ENCODE measurements around the gene IKZF3. TPM values are rescaled to one million over a fixed set of nuclear protein-coding genes. Genes with fewer than 3 reads are reported as not detected.
A peak's percentile ranks its signal among the peaks of the same experiment; 100 is the strongest.
"Not testable (repeated sequence)": the region's sequence is repeated elsewhere in the genome, so short reads cannot be mapped to it uniquely, and the experiment has no call there.

IKZF3 gene
- total and polyA plus RNA-seq, 2 donors from 2014 or later = 0.09 to 10.2 TPM

- TF ChIP-seq, protein P1, sequence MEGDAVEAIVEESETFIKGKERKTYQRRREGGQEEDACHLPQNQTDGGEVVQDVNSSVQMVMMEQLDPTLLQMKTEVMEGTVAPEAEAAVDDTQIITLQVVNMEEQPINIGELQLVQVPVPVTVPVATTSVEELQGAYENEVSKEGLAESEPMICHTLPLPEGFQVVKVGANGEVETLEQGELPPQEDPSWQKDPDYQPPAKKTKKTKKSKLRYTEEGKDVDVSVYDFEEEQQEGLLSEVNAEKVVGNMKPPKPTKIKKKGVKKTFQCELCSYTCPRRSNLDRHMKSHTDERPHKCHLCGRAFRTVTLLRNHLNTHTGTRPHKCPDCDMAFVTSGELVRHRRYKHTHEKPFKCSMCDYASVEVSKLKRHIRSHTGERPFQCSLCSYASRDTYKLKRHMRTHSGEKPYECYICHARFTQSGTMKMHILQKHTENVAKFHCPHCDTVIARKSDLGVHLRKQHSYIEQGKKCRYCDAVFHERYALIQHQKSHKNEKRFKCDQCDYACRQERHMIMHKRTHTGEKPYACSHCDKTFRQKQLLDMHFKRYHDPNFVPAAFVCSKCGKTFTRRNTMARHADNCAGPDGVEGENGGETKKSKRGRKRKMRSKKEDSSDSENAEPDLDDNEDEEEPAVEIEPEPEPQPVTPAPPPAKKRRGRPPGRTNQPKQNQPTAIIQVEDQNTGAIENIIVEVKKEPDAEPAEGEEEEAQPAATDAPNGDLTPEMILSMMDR (IDR thresholded peaks at IDR 0.05; ENCODE audit: borderline replicate concordance, extremely low read depth, insufficient read depth) = no peak
- H3K4me3 ChIP-seq (ENCODE audit: low read length in 3 of 3) = no peak overlapping the region
- H3K36me3 ChIP-seq (ENCODE audit: control insufficient read depth in 2 of 3, insufficient read depth in 3 of 3, low read length in 3 of 3) = no peaks in the 10 kb centered on the region
- H3K27me3 ChIP-seq (ENCODE audit: control insufficient read depth, insufficient read depth, low read length) = no peaks in the 10 kb centered on the region
- H3K27ac ChIP-seq (ENCODE audit: low read depth in 2 of 2, low read length in 2 of 2) = no peak overlapping the region
- peak; percentile 41 to 84 (median 78) for DNase-seq
- H3K4me1 ChIP-seq (ENCODE audit: control insufficient read depth in 2 of 3, insufficient read depth in 2 of 3, low read depth in 1 of 3, low read length in 3 of 3) = peaks cover 0 to 24% (median 21%) of the 10 kb centered on the region in 3 donors
- H3K9me3 ChIP-seq (ENCODE audit: control insufficient read depth in 2 of 3, insufficient read depth in 1 of 3, low read length in 3 of 3) = no peaks in the 10 kb centered on the region
- H3K9ac ChIP-seq (ENCODE audit: low read length in 3 of 3) = no peak overlapping the region
- intact Hi-C loops (cut with DNase I) = no loop called here
- FAIRE-seq = no peak
These were observed 112.5 kb downstream of the IKZF3 start for GRCh38 chr17:39751637-39752036.

DNA sequence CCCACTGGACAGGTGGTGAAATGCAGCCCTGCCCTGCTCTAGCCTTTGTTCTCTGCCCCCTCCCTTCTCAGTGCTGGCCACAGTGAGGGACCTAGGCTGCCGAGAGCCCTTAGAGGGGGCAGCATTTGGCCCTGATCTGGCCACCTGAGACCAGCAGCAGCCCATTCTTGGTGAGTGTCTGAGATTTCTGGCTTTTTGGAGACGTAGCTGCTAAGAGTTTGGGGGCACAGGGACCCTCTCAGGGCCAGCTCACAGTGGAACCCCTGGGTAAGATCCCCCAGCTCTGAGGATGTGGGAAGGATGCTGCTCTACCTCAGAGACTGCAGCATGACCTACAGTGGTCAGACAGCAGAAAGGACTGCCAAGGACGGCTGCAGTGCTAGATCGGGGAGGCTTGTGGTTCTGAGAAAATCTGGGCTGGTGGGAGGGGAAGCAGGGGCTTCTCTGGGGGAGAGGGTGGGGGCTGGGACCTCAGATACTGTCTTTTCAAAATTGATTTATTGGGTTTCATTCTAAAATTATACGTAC is 113.0 kb downstream of the IKZF3 start:
- Histone ChIP-seq H3K9me3 (ENCODE audit: control insufficient read depth in 2 of 3, insufficient read depth in 1 of 3, low read length in 3 of 3) (no peaks in the 10 kb centered on the region), H3K4me3 (ENCODE audit: low read length in 3 of 3) (no peak overlapping the region), H3K4me1 (ENCODE audit: control insufficient read depth in 2 of 3, insufficient read depth in 2 of 3, low read depth in 1 of 3, low read length in 3 of 3) (peaks cover 0 to 24% (median 21%) of the 10 kb centered on the region in 3 donors), H3K9ac (ENCODE audit: low read length in 3 of 3) (peak overlapping the region in 1 of 3 donors; percentile 26), H3K36me3 (ENCODE audit: control insufficient read depth in 2 of 3, insufficient read depth in 3 of 3, low read length in 3 of 3) (peaks cover 0 to 3% (median 0%) of the 10 kb centered on the region in 3 donors), H3K27ac (ENCODE audit: low read depth in 2 of 2, low read length in 2 of 2) (no peak overlapping the region), H3K27me3 (ENCODE audit: control insufficient read depth, insufficient read depth, low read length) (no peaks in the 10 kb centered on the region)
- FAIRE-seq = no peak
- TF ChIP-seq, protein P1 (IDR thresholded peaks at IDR 0.05; ENCODE audit: borderline replicate concordance, extremely low read depth, insufficient read depth) = no peak
- intact Hi-C loops (cut with DNase I) = no loop called here
- DNase-seq = peak in 1 of 5 donors; percentile 43

- peak in 3 of 5 donors; percentile 45 to 52 (median 51) for DNase-seq
- Histone ChIP-seq H3K4me1 (ENCODE audit: control insufficient read depth in 2 of 3, insufficient read depth in 2 of 3, low read depth in 1 of 3, low read length in 3 of 3) (peaks cover 0 to 24% (median 21%) of the 10 kb centered on the region in 3 donors), H3K36me3 (ENCODE audit: control insufficient read depth in 2 of 3, insufficient read depth in 3 of 3, low read length in 3 of 3) (peaks cover 0 to 8% (median 0%) of the 10 kb centered on the region in 3 donors), H3K9me3 (ENCODE audit: control insufficient read depth in 2 of 3, insufficient read depth in 1 of 3, low read length in 3 of 3) (no peaks in the 10 kb centered on the region), H3K4me3 (ENCODE audit: low read length in 3 of 3) (no peak overlapping the region), H3K27ac (ENCODE audit: low read depth in 2 of 2, low read length in 2 of 2) (peak overlapping the region; percentile 23 to 53), H3K9ac (ENCODE audit: low read length in 3 of 3) (peak overlapping the region in 1 of 3 donors; percentile 26), H3K27me3 (ENCODE audit: control insufficient read depth, insufficient read depth, low read length) (no peaks in the 10 kb centered on the region)
- intact Hi-C loops (cut with DNase I) = no loop called here
- TF ChIP-seq, protein P1 (IDR thresholded peaks at IDR 0.05; ENCODE audit: borderline replicate concordance, extremely low read depth, insufficient read depth) = no peak
- FAIRE-seq = no peak
These were observed 113.7 kb downstream of the IKZF3 start for GRCh38 chr17:39750131-39751015.

DNA sequence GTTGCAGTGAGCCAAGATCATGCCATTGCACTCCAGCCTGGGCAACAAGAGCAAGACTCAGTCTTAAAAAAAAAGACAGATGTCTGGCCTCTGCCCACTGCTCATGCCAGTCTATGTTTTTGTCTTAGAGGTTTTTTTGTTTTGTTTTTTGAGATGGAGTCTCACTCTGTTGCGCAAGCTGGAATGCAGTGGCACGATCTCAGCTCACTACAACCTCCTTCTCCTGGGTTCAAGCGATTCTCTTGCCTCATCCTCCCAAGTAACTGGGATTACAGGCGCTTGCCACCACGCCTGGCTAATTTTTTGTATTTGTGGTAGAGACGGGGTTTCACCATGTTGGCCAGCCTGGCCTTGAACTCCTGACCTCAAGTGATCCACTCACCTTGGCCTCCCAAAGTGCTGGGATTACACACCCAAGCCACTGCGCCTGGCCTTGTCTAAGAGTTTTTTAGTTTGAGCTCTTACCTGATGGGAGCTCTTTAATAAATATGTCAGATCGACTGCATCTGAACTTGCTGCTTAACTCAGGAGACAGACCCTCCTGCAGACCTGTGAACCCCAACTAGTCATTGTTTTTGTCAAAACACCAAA is 115.6 kb downstream of the IKZF3 start:
- peaks cover 0 to 26% (median 9%) of the 10 kb centered on the region in 3 donors for H3K36me3 ChIP-seq (ENCODE audit: control insufficient read depth in 2 of 3, insufficient read depth in 3 of 3, low read length in 3 of 3)
- peaks cover 0 to 24% (median 21%) of the 10 kb centered on the region in 3 donors for H3K4me1 ChIP-seq (ENCODE audit: control insufficient read depth in 2 of 3, insufficient read depth in 2 of 3, low read depth in 1 of 3, low read length in 3 of 3)
- H3K4me3 ChIP-seq (ENCODE audit: low read length in 3 of 3); DNase-seq; FAIRE-seq; H3K27me3 ChIP-seq (ENCODE audit: control insufficient read depth, insufficient read depth, low read length); H3K9me3 ChIP-seq (ENCODE audit: control insufficient read depth in 2 of 3, insufficient read depth in 1 of 3, low read length in 3 of 3); H3K27ac ChIP-seq (ENCODE audit: low read depth in 2 of 2, low read length in 2 of 2); H3K9ac ChIP-seq (ENCODE audit: low read length in 3 of 3); intact Hi-C loops (cut with DNase I): not testable (repeated sequence)

All from kidney (tissue), 14 donors.